Rectal smooth muscle tissue (tissue), 1 donor: ENCODE measurements around the gene INSC.
A peak's percentile ranks its signal among the peaks of the same experiment; 100 is the strongest.
"Not testable (repeated sequence)": the region's sequence is repeated elsewhere in the genome, so short reads cannot be mapped to it uniquely, and the experiment has no call there.

Source experiments
- H3K27ac ChIP-seq: one replicate; pipeline ENCODE4 v1.7.0; 2013; ENCODE audit warnings: low read depth, low read length, inconsistent platforms
- H3K27me3 ChIP-seq: one replicate; pipeline ENCODE4 v1.7.0; 2013; ENCODE audit warnings: low read length; ENCODE audit not compliant: control insufficient read depth, insufficient read depth
- H3K36me3 ChIP-seq: one replicate; pipeline ENCODE4 v1.7.0; 2013; ENCODE audit warnings: low read length; ENCODE audit not compliant: control insufficient read depth, insufficient read depth
- H3K4me1 ChIP-seq: one replicate; pipeline ENCODE4 v1.7.0; 2013; ENCODE audit warnings: low read length; ENCODE audit not compliant: control insufficient read depth, insufficient read depth
- H3K4me3 ChIP-seq: one replicate; pipeline ENCODE4 v1.7.0; 2013; ENCODE audit warnings: low read length
- H3K9ac ChIP-seq: one replicate; pipeline ENCODE4 v1.7.0; 2013; ENCODE audit warnings: low read length

INSC gene

GRCh38 chr11:15114501-15115475, at the start of gene INSC:
Gene INSC (plus strand): TSS chr11:15114923. CDS start chr11:15149175, 34,252 bp downstream.
- Histone ChIP-seq H3K4me3 (peak within 1 kb of the TSS; percentile 29), H3K27ac (peak within 1 kb of the TSS; percentile 43), H3K27me3 (peaks cover 5% of the 10 kb centered on the region)

DNA sequence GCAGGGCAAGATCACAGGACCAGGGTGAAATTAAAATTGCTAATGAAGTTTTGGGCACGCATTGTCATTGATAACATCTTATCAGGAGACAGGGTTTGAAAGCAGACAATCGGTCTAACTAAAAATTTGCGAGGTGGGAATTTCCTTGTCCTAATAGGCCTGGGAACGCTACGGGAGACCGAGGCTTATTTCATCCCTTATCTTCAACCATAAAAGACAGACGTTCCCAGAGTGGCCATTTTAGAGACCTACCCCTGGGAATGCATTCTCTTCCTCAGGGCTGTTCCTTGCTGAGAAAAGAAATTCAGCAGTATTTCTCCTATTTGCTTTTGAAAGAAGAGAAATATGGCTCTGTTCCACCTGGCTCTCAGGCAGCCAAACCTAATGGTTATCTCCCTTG, 45.0 kb upstream of the INSC start:
- not testable (repeated sequence) for H3K4me3 ChIP-seq, H3K4me1 ChIP-seq, H3K36me3 ChIP-seq, H3K27me3 ChIP-seq, H3K9ac ChIP-seq, H3K27ac ChIP-seq

More at GRCh38 chr11:15114501-15115475, at the start of gene INSC:
- no peaks in the 10 kb centered on the region for H3K36me3 ChIP-seq
- no peak within 1 kb of the TSS for H3K9ac ChIP-seq
- H3K4me1 ChIP-seq, result no peaks in the 10 kb centered on the region

- Histone ChIP-seq H3K4me3 (no peak overlapping the region), H3K27ac (no peak overlapping the region), H3K27me3 (peaks cover 10% of the 10 kb centered on the region), H3K36me3 (no peaks in the 10 kb centered on the region), H3K4me1 (peaks cover 8% of the 10 kb centered on the region), H3K9ac (no peak overlapping the region)
Observed at GRCh38 chr11:15071556-15072255, 43.0 kb upstream of the INSC start.

DNA sequence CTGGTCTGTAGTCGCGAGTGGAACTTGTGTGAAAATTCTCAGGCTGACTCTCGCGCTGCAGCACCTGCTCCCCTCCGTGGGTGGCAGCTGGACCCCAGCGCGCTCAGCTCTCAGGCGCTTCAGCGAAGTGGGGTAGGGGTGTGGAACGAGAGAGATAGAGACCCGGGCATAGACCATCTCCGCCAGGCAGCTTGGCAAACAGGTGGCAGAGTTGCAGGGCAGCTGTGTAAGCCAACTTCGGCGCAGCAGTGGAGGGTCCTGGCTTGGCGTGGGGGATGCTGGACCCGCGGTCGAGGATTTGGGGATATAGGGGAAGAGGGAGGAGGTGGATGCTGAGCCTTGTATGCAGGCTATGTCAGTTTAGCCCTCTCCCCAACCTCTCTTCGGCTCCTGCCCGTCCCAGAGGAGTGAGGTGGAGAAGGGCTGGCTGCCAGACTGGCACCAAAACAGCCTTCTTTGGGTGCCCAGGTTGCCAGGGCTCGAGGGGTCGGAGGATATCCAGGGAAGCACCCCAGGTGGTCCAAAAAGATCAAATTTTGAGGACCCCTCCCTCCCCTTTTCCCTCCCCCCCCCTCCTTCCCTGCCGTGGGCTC, 42.1 kb upstream of the INSC start:
- no peak overlapping the region for H3K9ac ChIP-seq
- no peaks in the 10 kb centered on the region for H3K36me3 ChIP-seq
- peaks cover 8% of the 10 kb centered on the region for H3K4me1 ChIP-seq
- H3K27ac ChIP-seq, result no peak overlapping the region
- no peak overlapping the region for H3K4me3 ChIP-seq
- H3K27me3 ChIP-seq, result peaks cover 10% of the 10 kb centered on the region

GRCh38 chr11:15073361-15074205, 41.1 kb upstream of the INSC start, which contains the start of gene CALCB:
Gene CALCB (plus strand): TSS chr11:15073593. CDS start chr11:15074719, 1,126 bp downstream.
- Histone ChIP-seq H3K9ac (no peak within 1 kb of the TSS), H3K4me3 (peak within 1 kb of the TSS; percentile 53), H3K27ac (no peak within 1 kb of the TSS), H3K27me3 (peaks cover 10% of the 10 kb centered on the region), H3K4me1 (peaks cover 8% of the 10 kb centered on the region), H3K36me3 (no peaks in the 10 kb centered on the region)

DNA sequence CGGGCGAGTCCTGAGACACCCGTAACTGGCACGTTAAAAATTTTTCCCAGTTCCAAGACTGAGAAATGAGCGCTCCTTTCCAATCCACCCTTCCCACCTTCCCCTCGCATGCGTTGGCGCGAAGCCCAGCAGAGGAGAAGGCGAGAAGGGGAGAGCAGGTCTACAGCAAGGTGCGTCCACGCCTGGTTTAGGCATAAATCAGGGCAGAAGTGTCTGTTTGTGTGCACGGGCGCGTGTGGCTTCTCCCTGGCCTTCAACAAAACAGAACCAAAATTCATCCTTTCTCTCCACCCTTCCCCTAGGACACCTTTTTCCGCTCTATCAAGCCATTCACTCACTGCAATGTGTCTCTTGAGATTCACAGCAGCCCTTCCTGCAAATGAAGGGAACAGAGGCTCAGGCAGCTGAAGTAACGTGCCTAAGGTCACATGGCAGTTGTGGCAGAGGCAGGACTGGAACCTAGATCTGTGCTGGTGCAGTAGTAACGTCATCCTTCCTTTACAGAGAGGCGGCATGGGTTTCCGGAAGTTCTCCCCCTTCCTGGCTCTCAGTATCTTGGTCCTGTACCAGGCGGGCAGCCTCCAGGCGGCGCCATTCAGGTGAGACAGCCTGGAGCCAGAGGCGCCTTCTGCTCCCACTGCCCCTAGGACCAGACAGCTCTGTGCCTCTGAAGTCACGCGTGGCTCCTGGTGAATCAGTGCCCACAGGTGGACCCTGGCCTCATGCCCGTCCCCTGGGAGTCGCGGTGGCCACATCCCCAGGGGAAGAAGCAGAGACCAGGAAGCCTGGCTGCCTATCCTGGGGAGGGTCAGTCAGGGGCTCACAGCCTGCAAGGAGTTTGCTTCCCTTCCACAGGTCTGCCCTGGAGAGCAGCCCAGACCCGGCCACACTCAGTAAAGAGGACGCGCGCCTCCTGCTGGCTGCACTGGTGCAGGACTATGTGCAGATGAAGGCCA, 40.2 kb upstream of the INSC start:
- no peak overlapping the region for H3K9ac ChIP-seq
- peak overlapping the region; percentile 53 for H3K4me3 ChIP-seq
- H3K36me3 ChIP-seq, result no peaks in the 10 kb centered on the region
- peaks cover 8% of the 10 kb centered on the region for H3K4me1 ChIP-seq
- H3K27me3 ChIP-seq, result peaks cover 10% of the 10 kb centered on the region
- H3K27ac ChIP-seq, result no peak overlapping the region

GRCh38 chr11:15075162-15075526, 39.6 kb upstream of the INSC start:
- Histone ChIP-seq H3K4me1 (peaks cover 8% of the 10 kb centered on the region), H3K36me3 (no peaks in the 10 kb centered on the region), H3K9ac (no peak overlapping the region), H3K27ac (no peak overlapping the region), H3K27me3 (peaks cover 10% of the 10 kb centered on the region), H3K4me3 (no peak overlapping the region)

DNA sequence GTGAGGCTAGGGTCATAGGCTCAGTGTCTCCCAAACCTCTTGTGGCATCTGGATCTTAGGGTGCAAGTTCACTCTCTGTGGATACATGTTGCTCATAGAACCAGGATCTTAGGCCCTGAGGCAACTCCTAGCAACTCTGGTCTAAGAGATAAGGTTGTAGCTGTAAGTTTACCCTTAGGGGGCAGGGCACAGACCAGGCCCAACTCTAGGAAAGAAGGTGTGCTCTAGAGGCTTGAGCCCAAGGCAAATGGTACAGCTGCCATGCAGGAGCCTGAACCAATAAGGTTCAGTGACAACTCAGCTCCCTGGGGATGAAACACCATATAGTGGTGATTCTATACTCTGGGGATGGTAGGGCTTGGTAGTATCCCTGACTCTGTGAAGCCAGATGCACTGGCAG, 23.5 kb upstream of the INSC start:
- no peaks in the 10 kb centered on the region for H3K4me1 ChIP-seq
- no peak overlapping the region for H3K9ac ChIP-seq
- H3K27me3 ChIP-seq, result no peaks in the 10 kb centered on the region
- no peak overlapping the region for H3K27ac ChIP-seq
- no peaks in the 10 kb centered on the region for H3K36me3 ChIP-seq
- H3K4me3 ChIP-seq, result no peak overlapping the region

DNA sequence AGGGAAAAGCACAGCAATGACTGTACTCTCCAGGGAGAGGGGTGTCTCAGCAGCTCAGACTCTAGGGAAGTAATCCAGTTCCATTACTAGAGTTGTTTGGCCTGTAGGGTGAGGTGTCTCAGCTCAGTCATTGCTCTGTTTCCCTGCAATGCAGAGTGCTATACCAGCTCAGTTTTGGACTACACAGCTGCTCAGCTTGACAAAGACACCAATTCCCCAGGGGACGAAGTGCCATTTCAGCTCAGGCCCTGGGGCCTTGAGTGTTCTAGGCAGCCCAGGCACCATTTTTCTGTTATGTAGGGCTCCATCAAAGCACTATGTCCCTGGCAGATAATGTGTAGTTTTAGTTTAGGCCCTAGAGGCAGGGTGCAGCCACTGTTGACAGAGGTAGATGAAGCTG, 23.1 kb upstream of the INSC start:
- no peaks in the 10 kb centered on the region for H3K4me1 ChIP-seq
- H3K9ac ChIP-seq, result no peak overlapping the region
- no peaks in the 10 kb centered on the region for H3K36me3 ChIP-seq
- H3K27ac ChIP-seq, result no peak overlapping the region
- no peaks in the 10 kb centered on the region for H3K27me3 ChIP-seq
- H3K4me3 ChIP-seq, result no peak overlapping the region

DNA sequence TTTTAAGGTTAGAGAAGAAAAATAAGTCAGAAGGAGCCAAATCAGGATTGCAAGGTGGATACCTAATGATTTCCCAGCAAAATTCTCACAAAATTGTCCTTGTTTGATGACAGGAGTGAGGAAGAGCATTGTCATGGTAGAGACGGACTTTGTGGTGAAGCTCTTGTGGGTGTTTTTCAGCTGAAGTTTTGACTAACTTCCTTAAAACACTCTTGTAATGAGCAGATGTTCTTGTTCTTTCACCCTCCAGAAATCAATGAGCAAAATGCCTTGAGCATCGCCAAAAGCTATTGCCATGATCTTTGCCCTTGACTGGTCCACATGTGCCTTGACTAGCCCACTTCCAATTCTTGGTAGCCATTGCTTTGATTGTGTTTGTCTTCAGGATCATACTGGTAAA, 21.3 kb upstream of the INSC start:
- Histone ChIP-seq H3K36me3 (no peaks in the 10 kb centered on the region), H3K27me3 (no peaks in the 10 kb centered on the region), H3K9ac (no peak overlapping the region), H3K27ac (no peak overlapping the region), H3K4me1 (no peaks in the 10 kb centered on the region), H3K4me3 (no peak overlapping the region)

GRCh38 chr11:15095736-15096228, 18.9 kb upstream of the INSC start:
- Histone ChIP-seq H3K36me3 (no peaks in the 10 kb centered on the region), H3K4me1 (no peaks in the 10 kb centered on the region), H3K27ac (no peak overlapping the region), H3K27me3 (peaks cover 2% of the 10 kb centered on the region), H3K4me3 (no peak overlapping the region), H3K9ac (no peak overlapping the region)
